22Rv1 (cell line): ENCODE results near the gene B3GNT4.

ENCODE experiments used
- H3K27ac ChIP-seq: fragments of 450-650 bp; 2 replicates; pipeline ENCODE4 v1.5.1; 2017
- CTCF ChIP-seq: fragments of 450-650 bp; IDR thresholded peaks from 2 replicates; pipeline ENCODE4 v1.5.1; 2017; ENCODE audit warnings: mild to moderate bottlenecking
- ZFX ChIP-seq: fragments of 450-650 bp; IDR thresholded peaks from 2 replicates; pipeline ENCODE4 v1.6.1; 2017; ENCODE audit warnings: antibody characterized with exemption, borderline replicate concordance

Gene B3GNT4

GRCh38 chr12:122200541-122201175 is 2.9 kb upstream of the B3GNT4 start:
- no peak overlapping the region for H3K27ac ChIP-seq
- no peak for TF ChIP-seq CTCF
- TF ChIP-seq ZFX: no peak

- H3K27ac ChIP-seq: no peak overlapping the region
- no peak for TF ChIP-seq CTCF
- TF ChIP-seq ZFX: no peak
Measured at GRCh38 chr12:122201381-122201780, 2.1 kb upstream of the B3GNT4 start.

- TF ChIP-seq ZFX: no peak
- TF ChIP-seq CTCF: no peak
- H3K27ac ChIP-seq: no peak overlapping the region
Measured at GRCh38 chr12:122202017-122202416, 1.5 kb upstream of the B3GNT4 start.

- peak overlapping the region; percentile 30; the same call in 1 of the 2 replicates for H3K27ac ChIP-seq
Measured at GRCh38 chr12:122202811-122203210, 698 bp upstream of the B3GNT4 start.

- no peak overlapping the region; the same call in 1 of the 2 replicates for H3K27ac ChIP-seq
- TF ChIP-seq ZFX (no peak), CTCF (no peak)
Measured at GRCh38 chr12:122204167-122205052, 901 bp downstream of the B3GNT4 start.

- no peak overlapping the region for H3K27ac ChIP-seq
- no peak for TF ChIP-seq CTCF
- no peak for TF ChIP-seq ZFX
Measured at GRCh38 chr12:122205053-122205925, 1.8 kb downstream of the B3GNT4 start.

GRCh38 chr12:122206111-122206881 is 2.8 kb downstream of the B3GNT4 start:
- no peak for TF ChIP-seq CTCF
- H3K27ac ChIP-seq: 0 out of 2 replicates have a peak overlapping the region, but pooled peaks have one; percentile 13
